NB4 (cell line): ENCODE data around the gene NID2.

ENCODE experiments used
- DNase-seq: peaks from one replicate; pipeline ENCODE4 v3.0.0; 2010; ENCODE audit warnings: low read depth
- H3K4me3 ChIP-seq: one replicate; pipeline ENCODE4 v1.5.1; 2011; ENCODE audit warnings: mild to moderate bottlenecking, low read depth, low read length, moderate library complexity
- CTCF ChIP-seq: IDR thresholded peaks from one replicate; pipeline ENCODE4 v1.5.1; 2012; ENCODE audit warnings: low read depth, low read length
- MAX ChIP-seq: IDR thresholded peaks from 2 replicates; pipeline ENCODE4 v1.6.1; 2011; ENCODE audit warnings: low read depth, low read length
- MYC ChIP-seq: IDR thresholded peaks from 2 replicates; pipeline ENCODE4 v1.6.1; 2011; ENCODE audit warnings: low read depth, low read length
- POLR2A ChIP-seq: IDR thresholded peaks from 2 replicates; pipeline ENCODE4 v1.6.1; 2011; ENCODE audit warnings: mild to moderate bottlenecking; ENCODE audit not compliant: insufficient read length; ENCODE audit errors: extremely low read depth

NID2 gene

GRCh38 chr14:52020161-52020714 is 48.6 kb downstream of the NID2 start:
- no peak for DNase-seq
- TF ChIP-seq POLR2A (no peak), MAX (no peak), CTCF (no peak), MYC (no peak)
- H3K4me3 ChIP-seq: no peak overlapping the region

GRCh38 chr14:52018970-52019369 is 49.9 kb downstream of the NID2 start:
- no peak overlapping the region for H3K4me3 ChIP-seq
- no peak for TF ChIP-seq POLR2A
- TF ChIP-seq CTCF: no peak
- no peak for TF ChIP-seq MAX
- no peak for TF ChIP-seq MYC
- DNase-seq: no peak

GRCh38 chr14:52018252-52018651 is 50.6 kb downstream of the NID2 start:
- H3K4me3 ChIP-seq: no peak overlapping the region
- TF ChIP-seq MAX: no peak
- TF ChIP-seq CTCF: no peak
- TF ChIP-seq POLR2A: no peak
- TF ChIP-seq MYC: no peak
- no peak for DNase-seq

GRCh38 chr14:52015411-52016030 is 53.3 kb downstream of the NID2 start:
- no peak overlapping the region for H3K4me3 ChIP-seq
- TF ChIP-seq MAX: no peak
- TF ChIP-seq CTCF: peak; percentile 51
- TF ChIP-seq MYC: no peak
- peak; percentile 48 for DNase-seq

- H3K4me3 ChIP-seq: no peak overlapping the region
- TF ChIP-seq MAX (peak; percentile 71), MYC (no peak)
- no peak for DNase-seq
These were observed 54.1 kb downstream of the NID2 start for GRCh38 chr14:52014601-52015267.

- DNase-seq: peak; percentile 50
- no peak overlapping the region for H3K4me3 ChIP-seq
- peak; percentile 53 for TF ChIP-seq CTCF
- no peak for TF ChIP-seq MAX
These were observed 54.8 kb downstream of the NID2 start for GRCh38 chr14:52013984-52014600.
